H9 (cell line): Measurements from ENCODE around the gene IL4. TPM values are rescaled to one million over a fixed set of nuclear protein-coding genes. Genes with fewer than 3 reads are reported as not detected.

Source experiments
- DNase-seq: peaks from one replicate; pipeline ENCODE4 v3.0.0-alpha.2; 2017
- H2AFZ ChIP-seq: one replicate; pipeline ENCODE4 v1.6.1; 2013; ENCODE audit warnings: mild to moderate bottlenecking, low read length, control low read depth, moderate library complexity
- H2AK5ac ChIP-seq: 2 replicates; pipeline ENCODE4 v1.6.1; 2013; ENCODE audit warnings: low read length, control low read depth, mixed read lengths; ENCODE audit not compliant: insufficient read length
- H2BK120ac ChIP-seq: one replicate; pipeline ENCODE4 v1.6.1; 2013; ENCODE audit warnings: low read depth, mild to moderate bottlenecking, low read length, control low read depth, inconsistent platforms; ENCODE audit not compliant: poor library complexity, severe bottlenecking
- H2BK12ac ChIP-seq: 2 replicates; pipeline ENCODE4 v1.6.1; 2013; ENCODE audit warnings: low read length, control low read depth, mixed read lengths, low read depth; ENCODE audit not compliant: insufficient read length
- H2BK15ac ChIP-seq: 2 replicates; pipeline ENCODE4 v1.6.1; 2013; ENCODE audit warnings: low read depth, low read length, control low read depth
- H2BK20ac ChIP-seq: one replicate; pipeline ENCODE4 v1.6.1; 2013; ENCODE audit warnings: low read depth, mild to moderate bottlenecking, low read length, control low read depth, inconsistent platforms; ENCODE audit not compliant: poor library complexity, severe bottlenecking
- H2BK5ac ChIP-seq: 2 replicates; pipeline ENCODE4 v1.6.1; 2013; ENCODE audit warnings: low read length, control low read depth, mixed read lengths; ENCODE audit not compliant: insufficient read length
- H3K14ac ChIP-seq: 2 replicates; pipeline ENCODE4 v1.6.1; 2013; ENCODE audit warnings: low read length, control low read depth; ENCODE audit not compliant: insufficient read depth
- H3K18ac ChIP-seq: 2 replicates; pipeline ENCODE4 v1.6.1; 2013; ENCODE audit warnings: low read depth, mild to moderate bottlenecking, mixed read lengths, low read length, control low read depth; ENCODE audit not compliant: insufficient read length
- H3K23ac ChIP-seq: 2 replicates; pipeline ENCODE4 v1.6.1; 2013; ENCODE audit warnings: low read length, control low read depth, mixed read lengths, low read depth; ENCODE audit not compliant: insufficient read length
- H3K23me2 ChIP-seq: 2 replicates; pipeline ENCODE4 v1.6.1; 2013; ENCODE audit warnings: low read depth, mild to moderate bottlenecking, mixed read lengths, low read length, control low read depth; ENCODE audit not compliant: insufficient read length, poor library complexity, severe bottlenecking
- H3K27ac ChIP-seq: 2 replicates; pipeline ENCODE4 v1.5.1; 2013; ENCODE audit warnings: low read length, control low read depth, mixed read lengths, low read depth; ENCODE audit not compliant: insufficient read length
- H3K27me3 ChIP-seq: 2 replicates; pipeline ENCODE4 v1.6.1; 2013; ENCODE audit warnings: low read length, control low read depth, inconsistent platforms; ENCODE audit not compliant: insufficient read depth
- H3K4ac ChIP-seq: 2 replicates; pipeline ENCODE4 v1.6.1; 2013; ENCODE audit warnings: low read depth, mild to moderate bottlenecking, control low read depth, inconsistent platforms, low read length, moderate library complexity
- H3K4me1 ChIP-seq: 2 replicates; pipeline ENCODE4 v1.6.1; 2013; ENCODE audit warnings: low read length, control low read depth, inconsistent platforms; ENCODE audit not compliant: insufficient read depth
- H3K4me2 ChIP-seq: 2 replicates; pipeline ENCODE4 v1.6.1; 2013; ENCODE audit warnings: low read length, control low read depth, mixed read lengths; ENCODE audit not compliant: insufficient read length, insufficient read depth
- H3K56ac ChIP-seq: 2 replicates; pipeline ENCODE4 v1.6.1; 2013; ENCODE audit warnings: low read depth, mild to moderate bottlenecking, mixed read lengths, low read length, control low read depth; ENCODE audit not compliant: insufficient read length
- H3K79me1 ChIP-seq: 2 replicates; pipeline ENCODE4 v1.6.1; 2013; ENCODE audit warnings: low read depth, mild to moderate bottlenecking, moderate library complexity, low read length, control low read depth, inconsistent platforms; ENCODE audit not compliant: insufficient read depth, poor library complexity, severe bottlenecking
- H3K79me2 ChIP-seq: 2 replicates; pipeline ENCODE4 v1.6.1; 2013; ENCODE audit warnings: low read length, control low read depth, inconsistent platforms; ENCODE audit not compliant: insufficient read depth
- H3K9ac ChIP-seq: 2 replicates; pipeline ENCODE4 v1.6.1; 2013; ENCODE audit warnings: low read length, control low read depth, mixed read lengths; ENCODE audit not compliant: insufficient read length; ENCODE audit errors: extremely low read depth
- H3K9me3 ChIP-seq: one replicate; pipeline ENCODE4 v1.6.1; 2013; ENCODE audit warnings: low read depth, low read length, inconsistent platforms; ENCODE audit not compliant: control insufficient read depth
- H3T11ph ChIP-seq: one replicate; pipeline ENCODE4 v1.6.1; 2013; ENCODE audit warnings: mild to moderate bottlenecking, low read length, control low read depth, inconsistent platforms
- H4K20me1 ChIP-seq: one replicate; pipeline ENCODE4 v1.6.1; 2013; ENCODE audit not compliant: control insufficient read depth, insufficient read length, insufficient read depth
- H4K5ac ChIP-seq: 2 replicates; pipeline ENCODE4 v1.6.1; 2013; ENCODE audit warnings: low read depth, mild to moderate bottlenecking, mixed read lengths, low read length, control low read depth; ENCODE audit not compliant: insufficient read length
- H4K8ac ChIP-seq: replicated peaks from 2 replicates; pipeline ENCODE4 v1.6.1; 2013; ENCODE audit warnings: low read length, control low read depth, mixed read lengths, low read depth; ENCODE audit not compliant: insufficient read length
- H4K91ac ChIP-seq: 2 replicates; pipeline ENCODE4 v1.6.1; 2013; ENCODE audit warnings: low read depth, mild to moderate bottlenecking, moderate library complexity, mixed read lengths, low read length, control low read depth; ENCODE audit not compliant: insufficient read length
- H3K27ac Mint-ChIP-seq, 3 experiments: 2 replicates in 2 of 3; 3 replicates in 1 of 3; pipeline ENCODE4 v1.8.0; 2020 to 2021; ENCODE audit warnings: mixed read lengths in 3 of 3, mild to moderate bottlenecking in 1 of 3, moderate library complexity in 1 of 3
- H3K27me3 Mint-ChIP-seq: 2 replicates; pipeline ENCODE4 v1.8.0; 2021; ENCODE audit warnings: low read depth, mild to moderate bottlenecking, moderate library complexity, mixed read lengths
- H3K36me3 Mint-ChIP-seq, 3 experiments: 2 replicates in 2 of 3; 3 replicates in 1 of 3; pipeline ENCODE4 v1.8.0; 2020 to 2021; ENCODE audit warnings: low read depth in 3 of 3, mixed read lengths in 3 of 3; ENCODE audit not compliant: insufficient read depth in 1 of 3
- H3K4me1 Mint-ChIP-seq, 2 experiments: 2 replicates each; pipeline ENCODE4 v1.8.0; 2020; ENCODE audit warnings: mixed read lengths in 2 of 2
- H3K4me3 Mint-ChIP-seq, 2 experiments: 2 replicates in 1 of 2; 3 replicates in 1 of 2; pipeline ENCODE4 v1.8.0; 2020 to 2021; ENCODE audit warnings: mild to moderate bottlenecking in 2 of 2, mixed read lengths in 2 of 2, moderate library complexity in 1 of 2
- H3K9me3 Mint-ChIP-seq, 2 experiments: 2 replicates in 1 of 2; 3 replicates in 1 of 2; pipeline ENCODE4 v1.8.0; 2020; ENCODE audit warnings: mild to moderate bottlenecking in 2 of 2, mixed read lengths in 2 of 2, moderate library complexity in 1 of 2
- WGBS: extraction: QIAGEN DNeasy Blood & Tissue Kit; methylation state at CpG from one replicate; pipeline ENCODE4 v1.1.7; 2013; ENCODE audit warnings: missing lambda C conversion rate, low lambda C conversion rate, mixed read lengths; ENCODE audit not compliant: insufficient read length; ENCODE audit errors: extremely low coverage; 5-methylcytosine and 5-hydroxymethylcytosine counted together
- total RNA-seq: library from RNA; stranded (reverse); gene quantifications from 2 replicates; pipeline ENCODE4 v1.2.1, GENCODE V29; 2021
- TF ChIP-seq, protein P1 (sequence below): fragments of 200-600 bp; sonication (generic); conservative IDR thresholded peaks from 3 replicates; pipeline ENCODE4 v1.8.0; 2021; ENCODE audit warnings: antibody characterized with exemption, mild to moderate bottlenecking

Gene IL4
- total RNA-seq, 1 experiment from 2014 or later = not detected

DNA sequence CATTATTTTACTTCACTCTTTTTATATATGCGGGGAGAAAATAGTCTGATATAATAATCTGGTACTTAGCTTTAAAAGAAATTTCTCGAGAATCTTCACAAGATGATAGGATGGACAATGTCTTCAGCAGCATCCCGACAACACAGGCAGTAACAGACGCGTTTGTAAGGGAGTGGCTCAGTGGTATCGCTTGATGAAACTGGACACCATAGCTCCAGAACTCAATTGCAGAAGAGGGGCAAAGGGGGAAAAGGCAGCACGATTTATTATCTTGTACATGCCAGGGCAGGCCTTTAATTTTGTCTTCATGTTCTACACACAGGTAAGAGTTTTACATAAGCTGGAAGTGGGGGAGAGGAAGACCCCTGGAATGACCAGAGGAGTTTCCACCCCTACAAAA, 15.7 kb downstream of the IL4 start:
- H4K20me1 ChIP-seq = no peaks in the 10 kb centered on the region
- no peaks in the 10 kb centered on the region for H3K79me1 ChIP-seq
- H3K9ac ChIP-seq = no peak overlapping the region
- no peak overlapping the region for H2BK5ac ChIP-seq
- H3K4me1 ChIP-seq = no peaks in the 10 kb centered on the region
- H3T11ph ChIP-seq = no peak overlapping the region
- no peak overlapping the region for H3K14ac ChIP-seq
- Mint-ChIP-seq H3K27ac (no peak overlapping the region), H3K4me1 (0 out of 4 replicates have a peak, but pooled peaks cover 0 to 3% of the 10 kb centered on the region in 2 experiments), H3K36me3 (peaks cover 0 to 3% (median 0%) of the 10 kb centered on the region in 3 experiments; a peak in 2 of 7 replicates), H3K27me3 (no peaks in the 10 kb centered on the region), H3K4me3 (no peak overlapping the region), H3K9me3 (no peaks in the 10 kb centered on the region)
- no peak overlapping the region for H2AFZ ChIP-seq
- H2BK12ac ChIP-seq = no peak overlapping the region
- no peaks in the 10 kb centered on the region for H3K9me3 ChIP-seq
- H3K18ac ChIP-seq = no peak overlapping the region
- H3K4me2 ChIP-seq = no peak overlapping the region
- no peak overlapping the region for H2BK20ac ChIP-seq
- H3K23ac ChIP-seq = no peak overlapping the region
- no peak overlapping the region for H2BK120ac ChIP-seq
- TF ChIP-seq, protein P1, sequence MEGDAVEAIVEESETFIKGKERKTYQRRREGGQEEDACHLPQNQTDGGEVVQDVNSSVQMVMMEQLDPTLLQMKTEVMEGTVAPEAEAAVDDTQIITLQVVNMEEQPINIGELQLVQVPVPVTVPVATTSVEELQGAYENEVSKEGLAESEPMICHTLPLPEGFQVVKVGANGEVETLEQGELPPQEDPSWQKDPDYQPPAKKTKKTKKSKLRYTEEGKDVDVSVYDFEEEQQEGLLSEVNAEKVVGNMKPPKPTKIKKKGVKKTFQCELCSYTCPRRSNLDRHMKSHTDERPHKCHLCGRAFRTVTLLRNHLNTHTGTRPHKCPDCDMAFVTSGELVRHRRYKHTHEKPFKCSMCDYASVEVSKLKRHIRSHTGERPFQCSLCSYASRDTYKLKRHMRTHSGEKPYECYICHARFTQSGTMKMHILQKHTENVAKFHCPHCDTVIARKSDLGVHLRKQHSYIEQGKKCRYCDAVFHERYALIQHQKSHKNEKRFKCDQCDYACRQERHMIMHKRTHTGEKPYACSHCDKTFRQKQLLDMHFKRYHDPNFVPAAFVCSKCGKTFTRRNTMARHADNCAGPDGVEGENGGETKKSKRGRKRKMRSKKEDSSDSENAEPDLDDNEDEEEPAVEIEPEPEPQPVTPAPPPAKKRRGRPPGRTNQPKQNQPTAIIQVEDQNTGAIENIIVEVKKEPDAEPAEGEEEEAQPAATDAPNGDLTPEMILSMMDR = no peak
- H3K27me3 ChIP-seq = no peaks in the 10 kb centered on the region
- H4K5ac ChIP-seq = no peak overlapping the region
- H4K91ac ChIP-seq = no peak overlapping the region
- no peak overlapping the region for H3K4ac ChIP-seq
- no peak overlapping the region for H3K27ac ChIP-seq
- no peaks in the 10 kb centered on the region for H3K79me2 ChIP-seq
- no peak overlapping the region for H4K8ac ChIP-seq
- no peak overlapping the region for H3K56ac ChIP-seq
- DNase-seq = no peak
- H3K23me2 ChIP-seq = no peaks in the 10 kb centered on the region
- no peak overlapping the region for H2AK5ac ChIP-seq
- H2BK15ac ChIP-seq = no peak overlapping the region
- WGBS = no CpG with 5 or more reads among the region's 7 CpGs
